Stimulated activated CD4-positive, alpha-beta T cell treated with anti-CD3 and anti-CD28 coated beads, Interleukin-1b, Interleukin-23, amount 100 ng/mL, for 1 hour (primary cell): ENCODE results near the gene HACL1.
"Not testable (repeated sequence)": the region's sequence is repeated elsewhere in the genome, so short reads cannot be mapped to it uniquely, and the experiment has no call there.

Experiments
- DNase-seq, 2 donors: peaks; one replicate each; pipeline ENCODE4 v3.0.0-alpha.2; 2020; ENCODE audit warnings: low read depth in 2 of 2

Gene HACL1

GRCh38 chr3:15630646-15631350 is 29.4 kb upstream of the HACL1 start:
- no peak for DNase-seq

GRCh38 chr3:15629860-15630597 is 28.7 kb upstream of the HACL1 start:
- DNase-seq = peak; percentile 13 to 25

GRCh38 chr3:15628967-15629366 is 27.6 kb upstream of the HACL1 start:
- no peak for DNase-seq

- no peak for DNase-seq
Measured at GRCh38 chr3:15623535-15624440, 22.4 kb upstream of the HACL1 start.

DNA sequence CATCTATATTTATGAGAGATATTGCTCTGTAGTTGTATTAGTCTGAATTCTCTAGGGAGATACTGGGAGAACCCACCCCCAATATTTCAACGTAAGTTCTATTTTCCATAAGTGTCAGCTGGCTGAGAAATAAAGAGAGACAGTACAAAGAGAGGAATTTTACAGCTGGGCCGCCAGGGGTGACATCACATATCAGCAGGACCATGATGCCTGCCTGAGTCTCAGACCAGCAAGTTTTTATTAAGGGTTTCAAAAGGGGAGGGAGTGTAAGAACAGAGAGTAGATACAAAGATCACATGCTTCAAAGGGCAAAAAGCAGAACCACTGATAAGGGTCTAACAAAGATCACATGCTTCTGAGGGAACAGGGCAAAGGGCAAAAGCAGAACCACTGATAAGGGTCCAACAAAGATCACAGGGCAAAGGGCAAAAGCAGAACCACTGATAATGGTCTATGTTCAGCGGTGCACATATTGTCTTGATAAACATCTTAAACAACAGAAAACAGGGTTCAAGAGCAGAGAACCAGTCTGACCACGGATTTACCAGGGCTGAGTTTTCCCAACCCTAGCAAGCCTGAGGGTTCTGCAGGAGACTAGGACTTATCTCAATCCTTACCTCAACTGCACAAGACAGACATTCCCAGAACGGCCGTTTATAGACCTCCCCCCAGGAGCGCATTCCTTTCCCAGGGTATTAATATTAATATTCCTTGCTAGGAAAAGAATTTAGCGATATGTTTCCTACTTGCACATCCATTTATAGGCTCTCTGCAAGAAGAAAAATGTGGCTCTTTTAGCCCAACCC is 18.5 kb upstream of the HACL1 start:
- not testable (repeated sequence) for DNase-seq

GRCh38 chr3:15616053-15616452 is 14.7 kb upstream of the HACL1 start:
- no peak for DNase-seq

GRCh38 chr3:15614958-15615357 is 13.6 kb upstream of the HACL1 start:
- no peak for DNase-seq

GRCh38 chr3:15612001-15612400 is 10.6 kb upstream of the HACL1 start:
- no peak for DNase-seq

- DNase-seq = no peak
Measured at GRCh38 chr3:15611018-15611417, 9.6 kb upstream of the HACL1 start.

DNA sequence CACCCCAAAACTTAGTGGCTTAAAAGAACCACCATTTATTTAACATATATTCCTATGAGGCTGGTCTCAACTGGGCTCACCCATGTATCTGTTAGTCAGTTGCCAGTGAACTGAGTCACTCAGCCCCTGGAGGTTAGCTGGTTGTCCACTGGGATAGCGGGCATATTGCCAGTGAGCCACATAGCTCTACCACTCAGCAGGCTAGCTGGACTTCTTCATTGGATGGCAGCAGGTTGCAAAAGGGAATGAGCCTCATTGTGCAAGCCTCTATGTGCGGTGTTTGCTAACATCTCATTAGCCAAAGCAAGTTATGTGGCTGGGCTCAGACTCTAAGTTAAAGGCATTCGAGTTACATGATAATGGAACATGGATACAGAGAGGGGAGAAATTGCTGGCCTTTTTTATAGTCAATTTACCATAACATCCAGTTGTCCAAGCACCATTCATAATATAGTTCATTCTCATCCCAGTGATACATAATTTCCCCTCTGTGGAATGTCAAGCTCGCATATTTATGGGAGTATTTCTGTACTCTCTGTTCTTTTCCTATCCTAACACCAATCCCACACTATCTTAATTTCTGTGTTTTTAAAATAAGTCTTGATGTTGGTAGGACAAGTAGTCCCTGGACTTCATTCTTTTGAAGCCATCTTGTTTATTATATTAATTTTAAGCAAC is 8.9 kb upstream of the HACL1 start:
- DNase-seq = no peak

DNA sequence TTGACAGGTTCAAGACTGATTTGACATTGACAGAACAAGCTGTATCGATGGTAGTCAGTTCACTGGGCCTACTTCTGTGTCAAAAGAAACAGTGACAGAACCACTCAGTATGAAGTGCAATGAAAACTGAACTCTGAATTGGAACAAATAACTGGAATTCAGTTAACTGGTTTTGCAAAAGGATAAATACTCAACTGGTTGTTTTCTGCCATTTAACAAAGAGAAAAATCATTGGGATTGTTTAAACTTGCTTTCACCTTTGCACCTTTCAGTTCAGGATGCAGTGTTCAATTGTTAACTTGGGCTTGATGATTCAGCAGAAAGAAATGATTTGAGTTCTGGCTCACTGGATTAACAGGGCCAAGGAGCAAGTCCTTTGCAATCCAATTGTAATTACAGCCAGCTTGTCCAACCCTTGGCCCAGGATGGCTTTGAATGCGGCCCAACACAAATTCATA is 5.1 kb upstream of the HACL1 start:
- no peak for DNase-seq

GRCh38 chr3:15604584-15604983 is 3.2 kb upstream of the HACL1 start:
- DNase-seq = not testable (repeated sequence)

- DNase-seq = not testable (repeated sequence)
Measured at GRCh38 chr3:15602816-15603215, 1.4 kb upstream of the HACL1 start.

GRCh38 chr3:15602146-15602536 is 772 bp upstream of the HACL1 start:
- no peak for DNase-seq

GRCh38 chr3:15601046-15601398 is 347 bp downstream of the HACL1 start:
- peak in 1 of 2 donors; percentile 3 for DNase-seq

DNA sequence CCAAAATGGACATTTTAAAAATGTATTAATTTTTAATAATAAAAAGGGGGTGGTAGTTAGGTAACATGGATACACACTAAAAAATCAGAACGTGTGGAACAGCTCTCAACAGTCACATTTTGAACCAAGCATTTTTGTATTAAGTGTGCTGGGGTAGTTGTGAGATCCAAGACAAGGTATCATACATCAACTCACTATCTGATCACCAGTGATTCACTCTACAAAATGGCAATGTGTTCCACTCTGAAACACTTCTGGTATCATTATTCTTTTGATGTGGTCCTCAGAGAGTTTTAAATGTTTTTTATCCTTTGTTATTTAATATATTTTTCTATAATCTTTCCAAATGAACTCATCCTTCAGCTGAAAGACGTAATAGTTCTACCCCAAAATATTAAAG is 5.4 kb downstream of the HACL1 start:
- DNase-seq = no peak

DNA sequence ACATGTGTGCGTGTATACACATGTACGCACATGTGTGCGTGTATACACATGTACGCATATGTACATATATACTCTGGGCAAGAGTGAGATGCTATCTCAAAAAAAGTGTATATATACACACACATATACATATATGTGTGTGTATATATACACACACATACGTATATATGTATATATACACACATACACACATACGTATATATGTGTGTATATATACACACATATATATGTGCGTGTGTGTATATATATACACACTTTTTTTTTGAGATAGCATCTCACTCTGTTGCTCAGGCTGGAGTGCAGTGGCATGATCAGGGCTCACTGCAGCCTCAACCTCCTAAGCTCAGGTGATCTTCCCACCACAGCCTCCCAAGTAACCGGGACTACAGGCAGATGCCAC is 8.4 kb downstream of the HACL1 start:
- no peak for DNase-seq

DNA sequence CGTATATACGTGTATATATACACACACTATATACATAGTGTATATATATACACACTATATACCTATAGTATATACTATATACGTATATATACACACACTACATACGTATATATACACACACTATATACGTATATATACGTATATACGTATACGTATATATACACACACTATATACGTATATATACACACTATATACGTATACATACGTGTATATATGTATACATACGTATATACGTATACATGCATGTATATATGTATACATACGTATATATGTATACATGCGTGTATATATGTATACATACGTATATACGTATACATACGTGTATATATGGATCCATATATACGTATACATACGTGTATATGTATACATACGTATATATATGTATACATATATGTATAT is 9.4 kb downstream of the HACL1 start:
- DNase-seq = no peak

GRCh38 chr3:15591242-15591641 is 10.1 kb downstream of the HACL1 start:
- no peak for DNase-seq

DNA sequence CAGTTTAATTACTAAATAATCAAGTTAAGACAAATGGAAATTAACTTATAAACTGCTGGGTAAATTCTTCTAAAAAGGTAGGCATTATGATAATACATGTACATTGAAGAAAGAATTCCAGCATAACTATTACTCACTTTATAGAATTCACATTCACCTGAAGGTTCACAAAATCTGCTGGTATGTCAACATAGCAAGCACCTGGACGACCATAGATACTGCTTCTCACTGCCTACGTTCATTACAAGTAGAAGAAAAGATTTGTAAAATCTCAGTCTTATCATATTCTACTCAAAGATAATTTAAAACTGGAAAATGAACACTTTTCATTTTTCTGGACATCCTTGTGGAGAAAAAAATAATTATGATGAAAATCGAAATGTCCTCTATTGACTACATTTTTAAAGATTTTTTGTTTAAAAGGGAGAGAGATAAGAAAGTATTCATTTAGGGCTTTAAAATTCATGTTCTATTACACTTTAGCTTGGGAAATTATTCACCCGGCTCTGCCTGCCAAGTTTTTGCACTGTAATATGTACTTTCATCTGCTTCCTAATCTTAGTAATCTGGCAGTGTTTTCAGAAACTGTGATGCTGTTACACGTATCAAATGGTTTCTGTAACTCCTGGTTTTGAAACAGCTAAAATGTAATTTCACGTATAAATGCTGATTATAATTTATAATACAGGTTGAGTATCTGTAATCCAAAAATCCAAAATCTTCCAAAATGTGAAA is 16.1 kb downstream of the HACL1 start:
- DNase-seq = no peak
